HCT116 (cell line): ENCODE data around the gene DUOXA2. TPM values are rescaled to one million over a fixed set of nuclear protein-coding genes. Genes with fewer than 3 reads are reported as not detected.

ENCODE experiments used
- ATAC-seq: fragments of 200-7000 bp; cut with Tn5 transposase; 2 replicates; pipeline ENCODE4 v1.9.1; 2020; ENCODE audit warnings: mild to moderate bottlenecking, moderate library complexity
- BruUV-seq: library from RNA; stranded (reverse); fragments of 400-500 nt; replicated peaks from 2 replicates; lab custom pipeline; 2021; lab: Mats Ljungman, UMichigan
- CTCF ChIA-PET: fragments of 300-600 bp; sonication (Branson Sonifier 250); formaldehyde crosslinking; loops from one replicate; lab custom pipeline; 2021; ENCODE audit warnings: antibody characterized with exemption; lab: Charles Lee
- POLR2A ChIA-PET: fragments of 300-600, 350-600 bp; sonication (Branson Sonifier 250); formaldehyde crosslinking; loops from one replicate; lab custom pipeline; 2021; ENCODE audit warnings: antibody characterized with exemption; lab: Charles Lee
- RAD21 ChIA-PET, 2 experiments: fragments of 300-600 bp; sonication (Branson Sonifier 250); formaldehyde crosslinking; loops; one replicate each; lab custom pipeline; 2023; ENCODE audit warnings: low total read pairs in 2 of 2; ENCODE audit not compliant: uncharacterized antibody in 2 of 2, unreplicated experiment in 2 of 2, low non-redundant PET in 1 of 2; lab: Charles Lee
- DNase-seq: peaks from one replicate; pipeline ENCODE4 v3.0.0-alpha.2; 2010; ENCODE audit warnings: low read depth, low spot score
- H2AFZ ChIP-seq: fragments of 200-600 bp; shearing (Covaris generic), sonication (generic); 2 replicates; pipeline ENCODE4 v1.6.1; 2017; ENCODE audit warnings: low read depth, mixed run types, mixed read lengths, antibody characterized with exemption, low read length; ENCODE audit not compliant: poor library complexity, severe bottlenecking
- H3K27ac ChIP-seq: 2 replicates; pipeline ENCODE4 v1.5.1; 2012; ENCODE audit warnings: low read depth, low read length
- H3K27me3 ChIP-seq: fragments of 200-600 bp; sonication (generic); 2 replicates; pipeline ENCODE4 v1.6.1; 2016; ENCODE audit warnings: mixed run types, low read length, mixed read lengths; ENCODE audit not compliant: insufficient read depth
- H3K36me3 ChIP-seq, 2 experiments: fragments of 200-500 bp in 1 of 2; fragments of 200-600 bp in 1 of 2; sonication (Bioruptor generic) in 1 of 2; sonication (generic) in 1 of 2; 2 replicates each; pipeline versions ENCODE4 v1.5.1 to v1.6.1; 2014 to 2016; ENCODE audit warnings: low read length in 2 of 2, inconsistent platforms in 1 of 2, mixed read lengths in 1 of 2, mixed run types in 1 of 2; ENCODE audit not compliant: insufficient read depth in 2 of 2, control insufficient read depth in 1 of 2
- H3K4me1 ChIP-seq, 2 experiments: fragments of 200-600 bp in 1 of 2; sonication (generic) in 1 of 2; 2 replicates each; pipeline versions ENCODE4 v1.5.1 to v1.6.1; 2012 to 2017; ENCODE audit warnings: low read length in 2 of 2, inconsistent platforms in 1 of 2, mild to moderate bottlenecking in 1 of 2, mixed read lengths in 1 of 2, mixed run types in 1 of 2, moderate library complexity in 1 of 2; ENCODE audit not compliant: insufficient read depth in 2 of 2, control insufficient read depth in 1 of 2
- H3K4me2 ChIP-seq: fragments of 200-600 bp; sonication (generic); 2 replicates; pipeline ENCODE4 v1.6.1; 2017; ENCODE audit warnings: mixed run types, low read length, mixed read lengths
- H3K4me3 ChIP-seq, 2 experiments: fragments of 200-600 bp in 1 of 2; sonication (generic) in 1 of 2; replicated peaks in 1 of 2; 2 replicates each; pipeline ENCODE4 v1.5.1; 2011 to 2016; ENCODE audit warnings: low read length in 2 of 2, control low read depth in 1 of 2, low read depth in 1 of 2, mild to moderate bottlenecking in 1 of 2, mixed read lengths in 1 of 2, mixed run types in 1 of 2
- H3K79me2 ChIP-seq: fragments of 200-600 bp; sonication (generic); 2 replicates; pipeline ENCODE4 v1.6.1; 2017; ENCODE audit warnings: mild to moderate bottlenecking, mixed run types, low read length, moderate library complexity, mixed read lengths; ENCODE audit not compliant: insufficient read depth
- H3K9ac ChIP-seq: fragments of 200-600 bp; sonication (generic); 2 replicates; pipeline ENCODE4 v1.6.1; 2016; ENCODE audit warnings: low read length, mixed read lengths
- H3K9me2 ChIP-seq: fragments of 200-600 bp; sonication (generic), shearing (Covaris generic); 2 replicates; pipeline ENCODE4 v1.6.1; 2017; ENCODE audit warnings: mixed run types, mild to moderate bottlenecking, moderate library complexity; ENCODE audit not compliant: insufficient read depth
- H3K9me3 ChIP-seq, 2 experiments: fragments of 200-500 bp in 1 of 2; fragments of 200-600 bp in 1 of 2; sonication (Bioruptor generic) in 1 of 2; sonication (generic) in 1 of 2; 2 replicates each; pipeline ENCODE4 v1.6.1; 2014 to 2017; ENCODE audit warnings: low read length in 2 of 2, mixed read lengths in 2 of 2, inconsistent platforms in 1 of 2, low read depth in 1 of 2, mild to moderate bottlenecking in 1 of 2, mixed run types in 1 of 2, moderate library complexity in 1 of 2; ENCODE audit not compliant: control insufficient read depth in 1 of 2, insufficient read depth in 1 of 2
- H4K20me1 ChIP-seq: fragments of 200-600 bp; sonication (generic), shearing (Covaris generic); 2 replicates; pipeline ENCODE4 v1.6.1; 2017; ENCODE audit warnings: mixed run types, mild to moderate bottlenecking, moderate library complexity; ENCODE audit not compliant: insufficient read depth
- ELF1 ChIP-seq: IDR thresholded peaks from 2 replicates; pipeline ENCODE4 v1.6.1; 2012; ENCODE audit warnings: low read depth, borderline replicate concordance
- EZH2 ChIP-seq: fragments of 200-600 bp; sonication (generic); IDR thresholded peaks from 2 replicates; pipeline ENCODE4 v1.6.1; 2017; ENCODE audit warnings: antibody characterized with exemption, mixed run types
- EZH2phosphoT487 ChIP-seq: fragments of 200-600 bp; IDR thresholded peaks from 2 replicates; pipeline ENCODE4 v1.6.1; 2018; ENCODE audit warnings: antibody characterized with exemption, borderline replicate concordance
- SIN3A ChIP-seq: IDR thresholded peaks from 2 replicates; pipeline ENCODE4 v1.6.1; 2012; ENCODE audit warnings: low read depth
- SP1 ChIP-seq: IDR thresholded peaks from 2 replicates; pipeline ENCODE4 v1.6.1; 2012; ENCODE audit warnings: low read depth
- TCF7L2 ChIP-seq: IDR thresholded peaks from 2 replicates; pipeline ENCODE4 v1.7.0; 2011; ENCODE audit warnings: borderline replicate concordance, inconsistent platforms; ENCODE audit not compliant: insufficient read depth, insufficient read length; ENCODE audit errors: extremely low read depth
- ZFX ChIP-seq: fragments of 450-650 bp; IDR thresholded peaks from 2 replicates; pipeline ENCODE4 v1.6.1; 2017
- ZNF274 ChIP-seq: fragments of 200-500 bp; sonication (Bioruptor generic); IDR thresholded peaks from 2 replicates; pipeline ENCODE4 v1.6.1; 2014; ENCODE audit warnings: mild to moderate bottlenecking, low read depth, low read length, inconsistent platforms
- intact Hi-C: fragments of 100-400 bp; cut with micrococcal nuclease; formaldehyde crosslinking; loops from 2 replicates; pipeline ENCODE4 v1.10.0; 2022
- total RNA-seq: library from RNA; stranded (reverse); gene quantifications from one replicate; pipeline ENCODE4 v1.2.1, GENCODE V29; 2021; ENCODE audit not compliant: unreplicated experiment
- TF ChIP-seq, protein P1 (sequence below): IDR thresholded peaks from 2 replicates; pipeline ENCODE4 v1.6.1; 2011; ENCODE audit warnings: mild to moderate bottlenecking, low read length, moderate library complexity; ENCODE audit not compliant: insufficient replicate concordance; ENCODE audit errors: extremely low read depth

The DUOXA2 gene
- total RNA-seq, 1 experiment from 2014 or later: not detected

DNA sequence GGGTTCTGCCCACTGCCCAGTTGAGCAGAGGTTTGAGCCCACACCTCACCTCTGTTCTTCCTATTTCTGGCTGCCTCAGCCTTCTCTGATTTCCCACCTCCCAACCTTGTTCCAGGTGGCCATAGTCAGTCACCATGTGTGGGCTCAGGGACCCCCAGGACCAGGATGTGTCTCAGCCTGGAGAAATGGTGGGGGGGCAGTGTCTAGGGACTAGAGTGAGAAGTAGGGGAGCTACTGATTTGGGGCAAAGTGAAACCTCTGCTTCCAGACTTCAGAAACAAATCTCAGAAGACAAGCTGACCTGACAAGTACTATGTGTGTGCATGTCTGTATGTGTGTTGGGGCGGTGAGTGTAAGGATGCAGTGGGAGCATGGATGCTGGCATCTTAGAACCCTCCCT is 50.8 kb downstream of the DUOXA2 start:
- intact Hi-C loops: loop anchor here (10.0 kb wide), 1 partner anchor 450 kb away; no protein-coding TSS in a partner anchor
- no peaks in the 10 kb centered on the region for H3K36me3 ChIP-seq
- no TSS peak for BruUV-seq
- TF ChIP-seq EZH2phosphoT487 (no peak), SIN3A (no peak), ZFX (no peak), TCF7L2 (no peak), EZH2 (no peak), ELF1 (no peak), ZNF274 (no peak), SP1 (no peak)
- TF ChIP-seq, protein P1, sequence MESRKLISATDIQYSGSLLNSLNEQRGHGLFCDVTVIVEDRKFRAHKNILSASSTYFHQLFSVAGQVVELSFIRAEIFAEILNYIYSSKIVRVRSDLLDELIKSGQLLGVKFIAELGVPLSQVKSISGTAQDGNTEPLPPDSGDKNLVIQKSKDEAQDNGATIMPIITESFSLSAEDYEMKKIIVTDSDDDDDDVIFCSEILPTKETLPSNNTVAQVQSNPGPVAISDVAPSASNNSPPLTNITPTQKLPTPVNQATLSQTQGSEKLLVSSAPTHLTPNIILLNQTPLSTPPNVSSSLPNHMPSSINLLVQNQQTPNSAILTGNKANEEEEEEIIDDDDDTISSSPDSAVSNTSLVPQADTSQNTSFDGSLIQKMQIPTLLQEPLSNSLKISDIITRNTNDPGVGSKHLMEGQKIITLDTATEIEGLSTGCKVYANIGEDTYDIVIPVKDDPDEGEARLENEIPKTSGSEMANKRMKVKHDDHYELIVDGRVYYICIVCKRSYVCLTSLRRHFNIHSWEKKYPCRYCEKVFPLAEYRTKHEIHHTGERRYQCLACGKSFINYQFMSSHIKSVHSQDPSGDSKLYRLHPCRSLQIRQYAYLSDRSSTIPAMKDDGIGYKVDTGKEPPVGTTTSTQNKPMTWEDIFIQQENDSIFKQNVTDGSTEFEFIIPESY: no peak
- no peak overlapping the region for H2AFZ ChIP-seq
- H3K4me1 ChIP-seq: peaks cover 15 to 34% of the 10 kb centered on the region in 2 experiments
- no peaks in the 10 kb centered on the region for H3K9me3 ChIP-seq
- ChIA-PET RAD21 (interaction anchor here in 1 of 2 experiments (1.1 kb wide), 1 partner anchor 103 kb away, joined by 3 read pairs; no protein-coding TSS in a partner anchor), CTCF (interaction anchor here (0.9 to 4.0 kb wide), 5 partner anchors 15 to 293 kb away, joined by 3 to 48 read pairs (median 42); a partner anchor contains a TSS), POLR2A (no interaction called here)
- 0 out of 2 replicates have a peak, but pooled peaks cover 6% of the 10 kb centered on the region for H3K79me2 ChIP-seq
- H3K27ac ChIP-seq: peak overlapping the region; percentile 8; the same call in 1 of the 2 replicates
- no peak overlapping the region for H3K4me2 ChIP-seq
- DNase-seq (no peak), ATAC-seq (no peak)
- H3K9ac ChIP-seq: no peak overlapping the region
- no peaks in the 10 kb centered on the region for H4K20me1 ChIP-seq
- no peaks in the 10 kb centered on the region for H3K9me2 ChIP-seq
- H3K4me3 ChIP-seq: no peak overlapping the region
- no peaks in the 10 kb centered on the region for H3K27me3 ChIP-seq
